ENCODE data around the gene ACSL1. TPM values are rescaled to one million over a fixed set of nuclear protein-coding genes. Genes with fewer than 3 reads are reported as not detected.

ACSL1 gene
- total RNA-seq, 1 donor from 2014 or later, result 5.1 TPM

- no peak overlapping the region for H3K27ac ChIP-seq
- H3K36me3 ChIP-seq, result no peaks in the 10 kb centered on the region
- H3K9me3 Mint-ChIP-seq, result no peaks in the 10 kb centered on the region
- DNase-seq (ENCODE audit: low spot score), result no peak
- no peak for TF ChIP-seq EZH2phosphoT487 (IDR thresholded peaks at IDR 0.05)
- no peak for TF ChIP-seq EZH2 (IDR thresholded peaks at IDR 0.05)
- TF ChIP-seq CTCF (IDR thresholded peaks at IDR 0.05), result no peak
- H4K20me1 ChIP-seq (ENCODE audit: low read depth), result no peaks in the 10 kb centered on the region
- no peaks in the 10 kb centered on the region for H3K9me3 ChIP-seq (ENCODE audit: low read depth)
- H3K79me2 ChIP-seq (ENCODE audit: low read depth), result no peaks in the 10 kb centered on the region
- H3K4me1 Mint-ChIP-seq, result no peaks in the 10 kb centered on the region
- no peak overlapping the region for H2AFZ ChIP-seq (replicated peaks)
- no peaks in the 10 kb centered on the region for H3K36me3 Mint-ChIP-seq
- H3K27ac Mint-ChIP-seq, result no peak overlapping the region
- no peak overlapping the region for H3K4me3 Mint-ChIP-seq
- no peaks in the 10 kb centered on the region for H3K4me1 ChIP-seq
- H3K4me3 ChIP-seq, result no peak overlapping the region
- no peaks in the 10 kb centered on the region for H3F3A ChIP-seq (ENCODE audit: low read depth)
- no peak overlapping the region for H3K9ac ChIP-seq
- no peaks in the 10 kb centered on the region for H3K27me3 Mint-ChIP-seq (ENCODE audit: insufficient read depth, low read depth)
- H3K27me3 ChIP-seq, result no peaks in the 10 kb centered on the region
- no peak overlapping the region for H3K4me2 ChIP-seq
Measured at GRCh38 chr4:184868623-184869022, 42.9 kb upstream of the ACSL1 start.

GRCh38 chr4:184863916-184864315 is 38.1 kb upstream of the ACSL1 start:
- Histone ChIP-seq H3K4me2 (no peak overlapping the region), H3K27ac (no peak overlapping the region), H3K79me2 (ENCODE audit: low read depth) (no peaks in the 10 kb centered on the region), H3K27me3 (no peaks in the 10 kb centered on the region), H3K4me1 (no peaks in the 10 kb centered on the region), H3K9ac (no peak overlapping the region), H3K9me3 (ENCODE audit: low read depth) (no peaks in the 10 kb centered on the region), H3K36me3 (no peaks in the 10 kb centered on the region), H3K4me3 (no peak overlapping the region), H2AFZ (replicated peaks) (no peak overlapping the region), H4K20me1 (ENCODE audit: low read depth) (no peaks in the 10 kb centered on the region), H3F3A (ENCODE audit: low read depth) (no peaks in the 10 kb centered on the region)
- H3K27me3 Mint-ChIP-seq (ENCODE audit: insufficient read depth, low read depth), result no peaks in the 10 kb centered on the region
- H3K4me3 Mint-ChIP-seq, result no peak overlapping the region
- no peaks in the 10 kb centered on the region for H3K4me1 Mint-ChIP-seq
- DNase-seq (ENCODE audit: low spot score), result no peak
- H3K27ac Mint-ChIP-seq, result no peak overlapping the region
- H3K9me3 Mint-ChIP-seq, result no peaks in the 10 kb centered on the region
- TF ChIP-seq EZH2phosphoT487 (IDR thresholded peaks at IDR 0.05), result no peak
- TF ChIP-seq EZH2 (IDR thresholded peaks at IDR 0.05), result no peak
- no peak for TF ChIP-seq CTCF (IDR thresholded peaks at IDR 0.05)
- H3K36me3 Mint-ChIP-seq, result no peaks in the 10 kb centered on the region

- Mint-ChIP-seq H3K4me1 (no peaks in the 10 kb centered on the region), H3K4me3 (no peak overlapping the region), H3K9me3 (peaks cover 2% of the 10 kb centered on the region), H3K27me3 (ENCODE audit: insufficient read depth, low read depth) (peaks cover 2% of the 10 kb centered on the region), H3K36me3 (no peaks in the 10 kb centered on the region), H3K27ac (no peak overlapping the region)
- H3K9ac ChIP-seq, result no peak overlapping the region
- H2AFZ ChIP-seq (replicated peaks), result no peak overlapping the region
- H3K27ac ChIP-seq, result no peak overlapping the region
- no peak overlapping the region for H3K4me2 ChIP-seq
- no peak for TF ChIP-seq CTCF (IDR thresholded peaks at IDR 0.05)
- TF ChIP-seq EZH2 (IDR thresholded peaks at IDR 0.05), result no peak
- no peak for TF ChIP-seq EZH2phosphoT487 (IDR thresholded peaks at IDR 0.05)
- H3K36me3 ChIP-seq, result no peaks in the 10 kb centered on the region
- no peaks in the 10 kb centered on the region for H3K27me3 ChIP-seq
- no peaks in the 10 kb centered on the region for H3K4me1 ChIP-seq
- H3K4me3 ChIP-seq, result no peak overlapping the region
- no peaks in the 10 kb centered on the region for H3K79me2 ChIP-seq (ENCODE audit: low read depth)
- H3F3A ChIP-seq (ENCODE audit: low read depth), result no peaks in the 10 kb centered on the region
- no peaks in the 10 kb centered on the region for H4K20me1 ChIP-seq (ENCODE audit: low read depth)
- no peaks in the 10 kb centered on the region for H3K9me3 ChIP-seq (ENCODE audit: low read depth)
- no peak for DNase-seq (ENCODE audit: low spot score)
Measured at GRCh38 chr4:184861047-184861446, 35.3 kb upstream of the ACSL1 start.
